Prostate gland (tissue), 2 donors: ENCODE measurements around the gene FRMPD2. TPM values are rescaled to one million over a fixed set of nuclear protein-coding genes. Genes with fewer than 3 reads are reported as not detected.
"Not testable (repeated sequence)": the region's sequence is repeated elsewhere in the genome, so short reads cannot be mapped to it uniquely, and the experiment has no call there.

ENCODE experiments used
- DNase-seq: peaks from one replicate; pipeline ENCODE4 v3.0.0-alpha.2; 2019; ENCODE audit warnings: low spot score
- H3K27ac ChIP-seq, 2 donors: fragments of 200-600 bp; sonication (generic); 2 replicates each; pipeline ENCODE4 v1.5.1; 2017 to 2019
- H3K27me3 ChIP-seq: fragments of 200-600 bp; sonication (generic); replicated peaks from 2 replicates; pipeline ENCODE4 v1.5.1; 2019; ENCODE audit not compliant: insufficient read depth
- H3K36me3 ChIP-seq, 2 donors: fragments of 200-600 bp; sonication (generic); 1 replicate in 1 of 2; 2 replicates in 1 of 2; pipeline versions ENCODE4 v1.5.1 to v1.8.1; 2017 to 2019
- H3K4me1 ChIP-seq: fragments of 200-600 bp; sonication (generic); replicated peaks from 2 replicates; pipeline ENCODE4 v1.5.1; 2019
- H3K4me3 ChIP-seq, 2 donors: fragments of 200-600 bp; sonication (generic); 2 replicates each; pipeline ENCODE4 v1.5.1; 2017 to 2019
- H3K9me3 ChIP-seq: fragments of 200-600 bp; sonication (generic); 2 replicates; pipeline ENCODE4 v1.5.1; 2017
- POLR2A ChIP-seq: fragments of 450-650 bp; IDR thresholded peaks from one replicate; pipeline ENCODE4 v1.6.1; 2016; ENCODE audit warnings: antibody characterized with exemption, mild to moderate bottlenecking
- POLR2AphosphoS5 ChIP-seq: sonication (generic); formaldehyde crosslinking; IDR thresholded peaks from one replicate; pipeline ENCODE4 v1.6.1; 2017; ENCODE audit warnings: antibody characterized with exemption
- WGBS: methylation state at CpG from one replicate; pipeline ENCODE4 v1.1.5; 2018; 5-methylcytosine and 5-hydroxymethylcytosine counted together
- intact Hi-C: fragments of 100-400 bp; cut with DNase I; formaldehyde crosslinking; loops from one replicate; pipeline ENCODE4 v1.14.2; 2022
- total RNA-seq, 2 donors: library from RNA; depleted of rRNA; stranded (reverse); fragments of >200 nt; gene quantifications; one replicate each; pipeline ENCODE4 v1.1.0, GENCODE V29; 2016
- TF ChIP-seq, protein P1 (sequence below), 4 experiments: fragments of 200-600 bp in 2 of 4; fragments of 450-650 bp in 2 of 4; sonication (generic) in 2 of 4; IDR thresholded peaks; 1 replicate in 3 of 4; 2 replicates in 1 of 4; pipeline ENCODE4 v1.5.1; 2016 to 2019; ENCODE audit warnings: antibody characterized with exemption in 4 of 4, mild to moderate bottlenecking in 2 of 4, moderate library complexity in 2 of 4

FRMPD2 gene
- total RNA-seq, 2 donors from 2014 or later = 0.97 to 3.4 TPM

- Histone ChIP-seq H3K36me3 (no peaks in the 10 kb centered on the region), H3K4me3 (no peak overlapping the region), H3K4me1 (peaks cover 5% of the 10 kb centered on the region), H3K27me3 (no peaks in the 10 kb centered on the region), H3K27ac (no peak overlapping the region), H3K9me3 (no peaks in the 10 kb centered on the region)
- no peak for DNase-seq
- no peak for TF ChIP-seq POLR2AphosphoS5
- TF ChIP-seq, protein P1, sequence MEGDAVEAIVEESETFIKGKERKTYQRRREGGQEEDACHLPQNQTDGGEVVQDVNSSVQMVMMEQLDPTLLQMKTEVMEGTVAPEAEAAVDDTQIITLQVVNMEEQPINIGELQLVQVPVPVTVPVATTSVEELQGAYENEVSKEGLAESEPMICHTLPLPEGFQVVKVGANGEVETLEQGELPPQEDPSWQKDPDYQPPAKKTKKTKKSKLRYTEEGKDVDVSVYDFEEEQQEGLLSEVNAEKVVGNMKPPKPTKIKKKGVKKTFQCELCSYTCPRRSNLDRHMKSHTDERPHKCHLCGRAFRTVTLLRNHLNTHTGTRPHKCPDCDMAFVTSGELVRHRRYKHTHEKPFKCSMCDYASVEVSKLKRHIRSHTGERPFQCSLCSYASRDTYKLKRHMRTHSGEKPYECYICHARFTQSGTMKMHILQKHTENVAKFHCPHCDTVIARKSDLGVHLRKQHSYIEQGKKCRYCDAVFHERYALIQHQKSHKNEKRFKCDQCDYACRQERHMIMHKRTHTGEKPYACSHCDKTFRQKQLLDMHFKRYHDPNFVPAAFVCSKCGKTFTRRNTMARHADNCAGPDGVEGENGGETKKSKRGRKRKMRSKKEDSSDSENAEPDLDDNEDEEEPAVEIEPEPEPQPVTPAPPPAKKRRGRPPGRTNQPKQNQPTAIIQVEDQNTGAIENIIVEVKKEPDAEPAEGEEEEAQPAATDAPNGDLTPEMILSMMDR (IDR thresholded peaks at IDR 0.05) = no peak
- no peak for TF ChIP-seq POLR2A
- intact Hi-C loops = no loop called here
- WGBS = 77% methylated on average over 5 of the region's 5 CpGs
These were observed 11.2 kb upstream of the FRMPD2 start for GRCh38 chr10:48285710-48286109.

DNA sequence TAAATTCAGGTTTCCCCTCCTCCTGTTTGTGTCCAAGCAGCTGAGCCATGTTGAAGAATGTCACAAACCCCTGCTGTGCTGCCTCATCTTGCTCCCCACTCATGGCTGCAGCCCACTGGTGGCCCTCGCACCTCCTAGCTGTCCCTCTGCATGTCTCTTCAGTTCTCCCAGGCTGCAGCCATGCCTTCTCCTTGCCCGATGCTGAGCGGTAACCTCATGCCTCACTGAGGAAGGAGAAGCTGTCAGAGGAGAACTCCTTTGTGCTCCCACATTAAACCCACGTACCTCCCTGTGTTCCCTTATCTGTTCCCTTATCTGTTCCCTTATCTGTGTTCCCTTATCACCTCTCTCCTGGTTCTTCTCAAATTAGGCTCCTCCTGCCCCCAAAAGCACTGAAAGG lies 10.3 kb upstream of the FRMPD2 start:
- no peaks in the 10 kb centered on the region for H3K36me3 ChIP-seq
- H3K4me1 ChIP-seq = peaks cover 5% of the 10 kb centered on the region
- TF ChIP-seq POLR2A (no peak), POLR2AphosphoS5 (no peak)
- TF ChIP-seq, protein P1 (IDR thresholded peaks at IDR 0.05) = no peak
- no peaks in the 10 kb centered on the region for H3K9me3 ChIP-seq
- no peak for DNase-seq
- 86% methylated on average over 4 of the region's 4 CpGs for WGBS
- no peaks in the 10 kb centered on the region for H3K27me3 ChIP-seq
- no peak overlapping the region for H3K27ac ChIP-seq
- no peak overlapping the region for H3K4me3 ChIP-seq
- intact Hi-C loops = no loop called here

DNA sequence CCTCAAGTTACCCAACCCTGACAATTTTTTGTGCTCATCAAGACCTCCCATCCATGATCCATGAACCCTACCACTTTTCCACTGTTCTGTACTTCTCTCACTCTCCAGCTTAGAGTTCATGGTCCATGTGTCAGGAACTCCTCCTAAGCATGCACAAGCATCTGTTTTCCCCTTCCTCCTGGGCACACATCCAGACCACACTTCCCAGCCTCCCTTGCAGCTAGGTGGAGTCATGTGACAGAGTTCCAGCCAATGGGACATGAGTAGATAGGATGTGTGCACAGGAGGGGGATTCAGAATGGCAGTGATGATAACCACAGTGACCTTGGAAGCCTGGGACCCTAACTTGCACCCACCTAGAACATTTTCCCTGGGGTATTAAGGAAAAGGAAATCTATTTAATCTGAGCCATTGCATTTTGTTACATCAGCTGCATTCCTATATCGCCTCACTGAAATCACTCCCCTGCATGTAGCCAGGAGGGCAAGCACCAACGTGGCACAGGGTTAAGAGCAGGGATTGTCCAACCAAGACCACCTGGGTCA lies 9.6 kb upstream of the FRMPD2 start:
- 92% methylated on average over 2 of the region's 2 CpGs for WGBS
- TF ChIP-seq, protein P1 (IDR thresholded peaks at IDR 0.05) = no peak
- no peak for TF ChIP-seq POLR2A
- no peak for TF ChIP-seq POLR2AphosphoS5
- H3K9me3 ChIP-seq = no peaks in the 10 kb centered on the region
- peaks cover 5% of the 10 kb centered on the region for H3K4me1 ChIP-seq
- no peak for DNase-seq
- intact Hi-C loops = no loop called here
- no peak overlapping the region for H3K4me3 ChIP-seq
- no peaks in the 10 kb centered on the region for H3K27me3 ChIP-seq
- H3K27ac ChIP-seq = no peak overlapping the region
- no peaks in the 10 kb centered on the region for H3K36me3 ChIP-seq

DNA sequence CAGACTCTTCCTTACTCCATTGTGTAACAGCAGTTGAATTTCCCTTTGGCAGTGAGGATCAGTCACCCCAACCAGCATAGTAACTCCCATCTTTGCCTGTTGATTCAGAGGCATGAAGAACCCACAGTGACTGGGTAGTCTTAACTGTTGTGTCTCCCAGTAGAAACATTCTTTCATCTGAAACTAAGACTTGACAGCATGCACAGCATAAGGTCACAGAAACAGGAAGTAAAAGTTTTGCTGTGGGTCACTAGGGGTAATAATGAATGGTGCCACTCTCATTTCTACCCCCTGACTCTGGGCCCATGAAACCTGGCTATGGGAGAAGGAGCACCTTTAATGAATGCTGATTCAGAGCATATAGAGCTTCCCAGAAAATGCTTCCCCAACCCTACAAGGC lies 8.3 kb upstream of the FRMPD2 start:
- TF ChIP-seq, protein P1 (IDR thresholded peaks at IDR 0.05) = no peak
- TF ChIP-seq POLR2AphosphoS5 (no peak), POLR2A (no peak)
- no peaks in the 10 kb centered on the region for H3K4me1 ChIP-seq
- intact Hi-C loops = no loop called here
- no peaks in the 10 kb centered on the region for H3K36me3 ChIP-seq
- no peak overlapping the region for H3K27ac ChIP-seq
- H3K4me3 ChIP-seq = no peak overlapping the region
- H3K27me3 ChIP-seq = no peaks in the 10 kb centered on the region
- no peak for DNase-seq
- no peaks in the 10 kb centered on the region for H3K9me3 ChIP-seq

DNA sequence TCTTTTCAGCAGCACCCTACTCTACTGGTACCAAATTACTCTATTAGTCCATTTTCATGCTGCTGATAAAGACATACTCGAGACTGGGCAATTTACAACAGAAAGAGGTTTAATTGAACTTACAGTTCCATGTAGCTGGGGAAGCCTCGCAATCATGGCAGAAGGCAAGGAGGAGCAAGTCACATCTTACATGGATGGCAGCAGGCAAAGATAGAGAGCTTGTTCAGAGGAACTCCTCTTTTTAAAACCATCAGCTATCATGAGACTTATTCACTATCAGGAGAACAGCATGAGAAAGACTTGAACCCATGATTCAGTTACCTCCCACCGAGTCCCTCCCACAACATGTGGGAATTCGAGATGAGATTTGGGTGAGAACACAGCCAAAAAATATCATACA lies 7.2 kb upstream of the FRMPD2 start:
- H3K9me3 ChIP-seq, H3K4me1 ChIP-seq, DNase-seq, H3K27ac ChIP-seq, H3K27me3 ChIP-seq, intact Hi-C loops, H3K36me3 ChIP-seq, H3K4me3 ChIP-seq: not testable (repeated sequence)
- 88% methylated on average over 4 of the region's 4 CpGs for WGBS
